Activated B cell treated with CpG ODN at 0.5 μM for 24 hours (primary cell): ENCODE measurements around the gene ZCCHC14. TPM values are rescaled to one million over a fixed set of nuclear protein-coding genes. Genes with fewer than 3 reads are reported as not detected.

ENCODE experiments used
- ATAC-seq: fragments of 200-7000 bp; cut with Tn5 transposase; one replicate; pipeline ENCODE4 v1.10.0; 2021; ENCODE audit warnings: low read depth, mild to moderate bottlenecking, moderate library complexity
- CTCF ChIA-PET: fragments of 350-600 bp; sonication (Branson Sonifier 250); formaldehyde crosslinking; loops from one replicate; lab custom pipeline; 2021; ENCODE audit warnings: antibody characterized with exemption; lab: Charles Lee
- POLR2A ChIA-PET: fragments of 350-600 bp; sonication (Branson Sonifier 250); formaldehyde crosslinking; loops from one replicate; lab custom pipeline; 2021; ENCODE audit warnings: antibody characterized with exemption; lab: Charles Lee
- DNase-seq: peaks from one replicate; pipeline ENCODE4 v3.0.0; 2022
- H3K27ac Mint-ChIP-seq: one replicate; pipeline ENCODE4 v1.8.0; 2020; ENCODE audit warnings: mixed read lengths
- H3K27me3 Mint-ChIP-seq: one replicate; pipeline ENCODE4 v1.8.0; 2021; ENCODE audit warnings: mixed read lengths
- H3K36me3 Mint-ChIP-seq: one replicate; pipeline ENCODE4 v1.8.0; 2021; ENCODE audit warnings: low read depth, mixed read lengths
- H3K4me1 Mint-ChIP-seq: one replicate; pipeline ENCODE4 v1.8.0; 2021; ENCODE audit warnings: mixed read lengths
- H3K4me3 Mint-ChIP-seq: one replicate; pipeline ENCODE4 v1.8.0; 2020; ENCODE audit warnings: mild to moderate bottlenecking, mixed read lengths
- H3K9me3 Mint-ChIP-seq: one replicate; pipeline ENCODE4 v1.8.0; 2020; ENCODE audit warnings: mixed read lengths
- intact Hi-C: fragments of 100-400 bp; cut with micrococcal nuclease; formaldehyde crosslinking; loops from one replicate; pipeline ENCODE4 v1.15.1; 2024
- total RNA-seq: library from RNA; stranded (reverse); gene quantifications from 2 replicates; pipeline ENCODE4 v1.2.3, GENCODE V29; 2022
- TF ChIP-seq, protein P1 (sequence below): fragments of 200-600 bp; IDR thresholded peaks from one replicate; pipeline ENCODE4 v1.8.0; 2022; ENCODE audit warnings: antibody characterized with exemption, mild to moderate bottlenecking

ZCCHC14 gene
- total RNA-seq, 1 donor from 2014 or later = 3.8 TPM

DNA sequence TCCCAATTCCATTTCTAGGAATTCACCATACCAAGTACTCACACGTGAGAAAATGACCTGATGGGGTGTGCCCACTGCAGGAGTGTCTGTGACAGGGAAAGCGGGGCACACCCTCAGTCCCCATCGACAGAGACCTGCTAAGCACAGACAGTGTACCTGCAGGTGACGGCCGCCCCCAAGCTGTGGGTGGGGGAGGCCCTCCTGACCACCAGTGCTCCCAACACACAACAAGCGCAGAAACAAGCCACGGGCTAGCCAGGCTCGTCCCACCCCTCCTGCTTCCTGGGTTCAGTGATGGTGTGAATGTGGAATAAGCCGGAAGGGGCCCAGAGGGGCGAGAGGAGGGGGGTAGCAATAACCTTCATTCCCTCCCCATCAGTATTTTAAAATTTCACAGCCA, 31.9 kb downstream of the ZCCHC14 start:
- Mint-ChIP-seq H3K9me3 (no peaks in the 10 kb centered on the region), H3K27ac (no peak overlapping the region), H3K27me3 (no peaks in the 10 kb centered on the region), H3K36me3 (peaks cover 3% of the 10 kb centered on the region), H3K4me1 (peaks cover 23% of the 10 kb centered on the region), H3K4me3 (no peak overlapping the region)
- POLR2A ChIA-PET = no interaction called here
- TF ChIP-seq, protein P1, sequence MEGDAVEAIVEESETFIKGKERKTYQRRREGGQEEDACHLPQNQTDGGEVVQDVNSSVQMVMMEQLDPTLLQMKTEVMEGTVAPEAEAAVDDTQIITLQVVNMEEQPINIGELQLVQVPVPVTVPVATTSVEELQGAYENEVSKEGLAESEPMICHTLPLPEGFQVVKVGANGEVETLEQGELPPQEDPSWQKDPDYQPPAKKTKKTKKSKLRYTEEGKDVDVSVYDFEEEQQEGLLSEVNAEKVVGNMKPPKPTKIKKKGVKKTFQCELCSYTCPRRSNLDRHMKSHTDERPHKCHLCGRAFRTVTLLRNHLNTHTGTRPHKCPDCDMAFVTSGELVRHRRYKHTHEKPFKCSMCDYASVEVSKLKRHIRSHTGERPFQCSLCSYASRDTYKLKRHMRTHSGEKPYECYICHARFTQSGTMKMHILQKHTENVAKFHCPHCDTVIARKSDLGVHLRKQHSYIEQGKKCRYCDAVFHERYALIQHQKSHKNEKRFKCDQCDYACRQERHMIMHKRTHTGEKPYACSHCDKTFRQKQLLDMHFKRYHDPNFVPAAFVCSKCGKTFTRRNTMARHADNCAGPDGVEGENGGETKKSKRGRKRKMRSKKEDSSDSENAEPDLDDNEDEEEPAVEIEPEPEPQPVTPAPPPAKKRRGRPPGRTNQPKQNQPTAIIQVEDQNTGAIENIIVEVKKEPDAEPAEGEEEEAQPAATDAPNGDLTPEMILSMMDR = no peak
- ATAC-seq (no peak), DNase-seq (no peak)
- CTCF ChIA-PET = interaction anchor here (0.9 to 2.4 kb wide), 2 partner anchors 12 to 175 kb away, joined by 3 to 11 read pairs; no protein-coding TSS in a partner anchor
- intact Hi-C loops = loop anchor here (5.0 kb wide), 1 partner anchor 91 kb away; no protein-coding TSS in a partner anchor

DNA sequence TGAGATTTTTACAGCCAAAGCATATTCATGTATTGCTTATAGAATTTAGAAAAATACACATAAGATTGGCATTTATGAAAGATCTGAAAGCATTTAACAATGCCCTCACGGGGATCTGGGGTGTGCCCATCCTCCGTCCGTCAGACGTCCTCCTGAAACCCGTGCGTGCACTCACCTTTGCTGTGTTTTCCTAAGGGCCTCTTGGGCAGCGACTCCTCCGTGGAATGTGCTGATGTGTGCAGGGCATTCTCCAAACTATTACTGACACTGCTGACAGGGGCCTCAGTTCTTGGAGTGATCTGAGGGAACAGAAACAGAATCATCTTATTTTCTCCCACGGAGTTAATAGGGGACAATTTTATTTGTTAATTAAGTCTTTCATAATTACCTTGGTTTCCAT, 33.0 kb downstream of the ZCCHC14 start:
- ChIA-PET CTCF (no interaction called here), POLR2A (no interaction called here)
- intact Hi-C loops = loop anchor here (5.0 kb wide), 1 partner anchor 92 kb away; no protein-coding TSS in a partner anchor
- Mint-ChIP-seq H3K4me1 (peaks cover 16% of the 10 kb centered on the region), H3K27me3 (no peaks in the 10 kb centered on the region), H3K4me3 (no peak overlapping the region), H3K36me3 (peaks cover 3% of the 10 kb centered on the region), H3K9me3 (no peaks in the 10 kb centered on the region), H3K27ac (no peak overlapping the region)
- DNase-seq = no peak
- no peak for ATAC-seq
- TF ChIP-seq, protein P1 = no peak

DNA sequence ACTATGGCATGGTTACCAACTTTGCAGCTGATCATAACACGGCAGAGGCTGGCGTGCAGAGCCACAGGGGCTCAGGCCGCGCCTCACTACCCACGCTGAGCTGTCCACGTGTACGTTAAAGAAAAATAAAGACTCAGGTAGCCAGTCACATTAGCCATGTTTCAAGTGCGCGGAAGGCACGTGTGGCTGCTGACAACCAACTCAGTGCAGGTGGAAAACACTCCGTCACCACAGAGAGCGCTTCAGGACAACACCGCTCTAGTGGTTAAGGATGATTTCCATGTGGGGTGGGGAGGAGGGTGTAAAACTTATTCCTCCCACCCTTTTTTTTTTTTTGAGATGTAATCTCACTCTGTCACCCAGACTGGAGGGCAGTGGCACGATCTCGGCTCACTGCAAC, 33.8 kb downstream of the ZCCHC14 start:
- ATAC-seq = no peak

DNA sequence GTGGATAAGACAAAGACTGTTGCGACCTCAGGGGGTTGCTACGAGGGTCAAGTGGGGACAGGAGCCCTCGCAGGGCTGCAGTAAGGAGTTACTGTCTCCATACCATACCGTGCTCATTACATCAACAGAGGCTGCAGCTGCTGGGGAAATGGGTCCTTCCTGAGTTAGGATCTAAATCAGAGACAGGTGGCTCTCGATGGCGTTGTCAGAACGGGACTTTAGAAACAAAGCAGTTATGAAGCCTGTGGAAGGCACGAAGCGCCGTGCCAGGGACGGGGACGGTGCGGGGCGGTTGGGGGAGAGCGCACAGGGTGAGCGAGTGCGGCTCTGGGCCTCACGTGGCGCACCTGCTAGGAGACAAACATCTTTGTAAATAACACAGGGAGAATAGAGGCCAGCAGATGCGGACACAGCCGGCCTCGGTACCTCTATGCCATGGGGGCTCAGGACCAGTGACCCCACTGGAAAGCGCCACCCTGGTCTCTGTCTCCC, 34.4 kb downstream of the ZCCHC14 start:
- ChIA-PET POLR2A (no interaction called here), CTCF (no interaction called here)
- Mint-ChIP-seq H3K4me1 (peaks cover 2% of the 10 kb centered on the region), H3K4me3 (no peak overlapping the region), H3K27me3 (no peaks in the 10 kb centered on the region), H3K36me3 (peaks cover 3% of the 10 kb centered on the region), H3K27ac (no peak overlapping the region), H3K9me3 (no peaks in the 10 kb centered on the region)
- TF ChIP-seq, protein P1 = no peak
- intact Hi-C loops = no loop called here
- ATAC-seq (no peak), DNase-seq (no peak)

More for the DNA sequence above, 33.8 kb downstream of the ZCCHC14 start:
- Mint-ChIP-seq H3K27ac (no peak overlapping the region), H3K36me3 (peaks cover 3% of the 10 kb centered on the region), H3K4me3 (no peak overlapping the region), H3K4me1 (peaks cover 8% of the 10 kb centered on the region), H3K27me3 (no peaks in the 10 kb centered on the region), H3K9me3 (no peaks in the 10 kb centered on the region)
- DNase-seq = no peak
- CTCF ChIA-PET = no interaction called here
- POLR2A ChIA-PET = no interaction called here
- intact Hi-C loops = no loop called here
- TF ChIP-seq, protein P1 = no peak

DNA sequence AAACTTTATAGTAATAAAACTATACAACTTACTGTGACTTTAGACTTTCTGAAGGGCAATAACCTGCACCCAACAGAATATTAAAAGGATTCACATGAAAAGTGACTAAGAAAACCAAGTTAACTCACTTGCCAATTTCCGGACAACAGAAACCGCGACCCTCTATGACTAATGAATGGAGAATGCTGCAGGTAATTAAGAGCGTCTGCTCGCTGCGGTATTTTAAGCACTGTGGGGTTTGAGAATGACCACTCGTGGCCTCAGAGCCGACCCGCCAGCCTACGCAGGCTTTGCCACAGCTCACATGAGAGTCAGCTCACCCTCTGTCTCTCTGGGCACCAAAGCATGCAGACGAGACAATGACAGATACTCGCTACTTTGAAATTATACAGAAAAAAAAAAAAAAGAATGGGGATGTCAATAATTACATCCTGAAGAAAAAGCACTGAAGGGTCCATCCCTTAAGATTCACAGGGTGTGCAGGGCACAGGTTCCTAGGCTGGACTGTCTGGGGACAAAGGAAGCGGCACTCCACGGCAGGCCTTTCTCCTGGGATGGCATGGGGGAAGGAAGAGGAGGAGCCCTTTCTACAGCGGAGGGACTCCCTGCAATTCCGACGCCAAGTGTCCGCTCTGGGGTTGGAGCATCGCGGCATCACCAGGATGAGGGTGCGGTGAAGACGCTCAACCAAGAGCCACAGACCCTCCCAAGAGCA, 35.0 kb downstream of the ZCCHC14 start:
- no peak for ATAC-seq
- ChIA-PET CTCF (no interaction called here), POLR2A (interaction anchor here (0.7 kb wide), 1 partner anchor 57 kb away, joined by 6 read pairs; no protein-coding TSS in a partner anchor)
- Mint-ChIP-seq H3K36me3 (peaks cover 3% of the 10 kb centered on the region), H3K27ac (no peak overlapping the region), H3K9me3 (no peaks in the 10 kb centered on the region), H3K27me3 (no peaks in the 10 kb centered on the region), H3K4me3 (no peak overlapping the region), H3K4me1 (peaks cover 2% of the 10 kb centered on the region)
- intact Hi-C loops = no loop called here
- TF ChIP-seq, protein P1 = no peak
- no peak for DNase-seq
